SKM-1 (cell line): ENCODE results near the gene RASA3.

Experiments used
- DNase-seq: peaks from one replicate; lab custom pipeline; 2025; ENCODE audit not compliant: unreplicated experiment; lab: John Stamatoyannopoulos, UW

Gene RASA3

GRCh38 chr13:113928685-113929627 lies 203.5 kb downstream of the RASA3 start:
- DNase-seq, result no peak
